ENCODE results near the gene RHBG. TPM values are rescaled to one million over a fixed set of nuclear protein-coding genes. Genes with fewer than 3 reads are reported as not detected.

Gene RHBG
- polyA plus RNA-seq, 1 experiment, result not detected

DNA sequence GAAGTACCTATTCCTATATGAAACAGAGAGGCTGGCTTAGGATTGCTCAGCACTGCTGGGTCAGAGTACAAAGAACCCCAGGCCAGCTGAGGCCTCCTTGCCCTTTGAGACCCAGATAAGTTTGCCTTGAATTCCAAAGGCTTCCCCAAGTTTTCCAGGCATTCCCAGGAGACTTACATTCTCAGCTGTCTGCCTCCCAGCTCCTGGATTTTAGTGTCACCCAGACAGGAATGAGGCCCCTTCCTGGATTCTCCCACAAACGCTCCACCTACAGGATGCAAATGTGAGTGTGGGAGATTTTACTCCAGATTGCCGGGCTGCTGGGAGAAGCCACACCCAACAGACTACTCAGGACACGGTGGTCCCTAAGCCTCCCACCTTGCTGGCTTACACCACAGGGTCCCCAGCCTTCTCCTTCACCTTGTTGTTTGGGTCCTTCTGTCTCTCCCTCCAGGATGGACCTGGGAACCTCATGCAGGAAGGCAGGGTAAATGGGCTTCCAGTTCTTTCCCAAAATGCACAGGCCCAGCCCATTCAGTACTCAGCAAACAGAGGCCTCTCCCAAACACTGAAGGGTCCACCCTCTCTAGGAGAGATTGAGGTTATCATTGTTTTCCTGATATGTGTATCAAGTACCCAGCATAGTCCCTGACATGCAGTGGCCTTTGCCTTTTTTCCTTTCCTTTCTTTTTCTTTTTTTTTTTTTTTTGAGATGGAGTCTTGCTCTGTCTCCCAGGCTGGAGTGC lies 10.6 kb downstream of the RHBG start:
- no peaks in the 10 kb centered on the region for H3K9me3 ChIP-seq (ENCODE audit: control insufficient read depth, insufficient read depth, low read length)
- TF ChIP-seq, protein P1, sequence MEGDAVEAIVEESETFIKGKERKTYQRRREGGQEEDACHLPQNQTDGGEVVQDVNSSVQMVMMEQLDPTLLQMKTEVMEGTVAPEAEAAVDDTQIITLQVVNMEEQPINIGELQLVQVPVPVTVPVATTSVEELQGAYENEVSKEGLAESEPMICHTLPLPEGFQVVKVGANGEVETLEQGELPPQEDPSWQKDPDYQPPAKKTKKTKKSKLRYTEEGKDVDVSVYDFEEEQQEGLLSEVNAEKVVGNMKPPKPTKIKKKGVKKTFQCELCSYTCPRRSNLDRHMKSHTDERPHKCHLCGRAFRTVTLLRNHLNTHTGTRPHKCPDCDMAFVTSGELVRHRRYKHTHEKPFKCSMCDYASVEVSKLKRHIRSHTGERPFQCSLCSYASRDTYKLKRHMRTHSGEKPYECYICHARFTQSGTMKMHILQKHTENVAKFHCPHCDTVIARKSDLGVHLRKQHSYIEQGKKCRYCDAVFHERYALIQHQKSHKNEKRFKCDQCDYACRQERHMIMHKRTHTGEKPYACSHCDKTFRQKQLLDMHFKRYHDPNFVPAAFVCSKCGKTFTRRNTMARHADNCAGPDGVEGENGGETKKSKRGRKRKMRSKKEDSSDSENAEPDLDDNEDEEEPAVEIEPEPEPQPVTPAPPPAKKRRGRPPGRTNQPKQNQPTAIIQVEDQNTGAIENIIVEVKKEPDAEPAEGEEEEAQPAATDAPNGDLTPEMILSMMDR (IDR thresholded peaks at IDR 0.05; ENCODE audit: low read depth, low read length), result no peak
- POLR2A ChIA-PET, result no interaction called here
- H3K4me3 ChIP-seq (ENCODE audit: low read depth, low read length), result no peak overlapping the region
- H3K27me3 ChIP-seq (ENCODE audit: control insufficient read depth, insufficient read depth, low read length), result peaks cover 13% of the 10 kb centered on the region
- H3K27ac ChIP-seq (ENCODE audit: low read depth, low read length), result no peak overlapping the region
- CTCF ChIA-PET, result interaction anchor here (4.5 kb wide), 1 partner anchor 66 kb away, joined by 41 read pairs; no protein-coding TSS in a partner anchor
- no peak for DNase-seq (ENCODE audit: low read depth, low spot score)

DNA sequence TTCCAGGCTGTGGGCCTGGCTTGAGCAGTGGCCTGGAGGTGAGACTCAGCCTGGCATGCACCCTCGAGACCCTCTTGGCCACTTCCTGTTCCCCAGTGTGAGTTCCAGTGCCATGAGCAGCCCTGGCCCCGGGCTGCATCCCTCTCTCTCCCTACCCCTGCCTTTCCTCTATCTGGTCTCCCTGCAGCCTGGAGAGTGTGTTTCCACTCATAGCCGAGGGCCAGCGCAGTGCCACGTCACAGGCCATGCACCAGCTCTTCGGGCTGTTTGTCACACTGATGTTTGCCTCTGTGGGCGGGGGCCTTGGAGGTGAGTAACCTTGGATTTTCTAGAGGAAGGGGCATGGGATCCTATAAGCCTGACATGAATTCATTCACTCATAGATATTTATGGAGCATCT lies 13.6 kb downstream of the RHBG start:
- Histone ChIP-seq H3K9me3 (ENCODE audit: control insufficient read depth, insufficient read depth, low read length) (no peaks in the 10 kb centered on the region), H3K4me3 (ENCODE audit: low read depth, low read length) (no peak overlapping the region), H3K27ac (ENCODE audit: low read depth, low read length) (no peak overlapping the region), H3K27me3 (ENCODE audit: control insufficient read depth, insufficient read depth, low read length) (peaks cover 25% of the 10 kb centered on the region)
- TF ChIP-seq, protein P1 (IDR thresholded peaks at IDR 0.05; ENCODE audit: low read depth, low read length), result no peak
- POLR2A ChIA-PET, result no interaction called here
- CTCF ChIA-PET, result interaction anchor here (0.6 to 11.0 kb wide), 4 partner anchors 9 to 65 kb away, joined by 3 to 445 read pairs (median 4); no protein-coding TSS in a partner anchor
- no peak for DNase-seq (ENCODE audit: low read depth, low spot score)

GRCh38 chr1:156383023-156383422 lies 14.0 kb downstream of the RHBG start:
- no peak overlapping the region for H3K4me3 ChIP-seq (ENCODE audit: low read depth, low read length)
- POLR2A ChIA-PET, result no interaction called here
- no peaks in the 10 kb centered on the region for H3K9me3 ChIP-seq (ENCODE audit: control insufficient read depth, insufficient read depth, low read length)
- CTCF ChIA-PET, result interaction anchor here (0.6 to 11.0 kb wide), 5 partner anchors 11 to 231 kb away, joined by 3 to 445 read pairs (median 4); partner anchors contain the start of gene GPATCH4
- TF ChIP-seq, protein P1 (IDR thresholded peaks at IDR 0.05; ENCODE audit: low read depth, low read length), result peak; percentile 91
- peaks cover 30% of the 10 kb centered on the region for H3K27me3 ChIP-seq (ENCODE audit: control insufficient read depth, insufficient read depth, low read length)
- H3K27ac ChIP-seq (ENCODE audit: low read depth, low read length), result no peak overlapping the region
- DNase-seq (ENCODE audit: low read depth, low spot score), result no peak

GRCh38 chr1:156384007-156384406 lies 15.0 kb downstream of the RHBG start:
- Histone ChIP-seq H3K4me3 (ENCODE audit: low read depth, low read length) (no peak overlapping the region), H3K27ac (ENCODE audit: low read depth, low read length) (no peak overlapping the region), H3K27me3 (ENCODE audit: control insufficient read depth, insufficient read depth, low read length) (peaks cover 38% of the 10 kb centered on the region), H3K9me3 (ENCODE audit: control insufficient read depth, insufficient read depth, low read length) (no peaks in the 10 kb centered on the region)
- DNase-seq (ENCODE audit: low read depth, low spot score), result no peak
- TF ChIP-seq, protein P1 (IDR thresholded peaks at IDR 0.05; ENCODE audit: low read depth, low read length), result no peak
- ChIA-PET CTCF (interaction anchor here (0.9 to 11.0 kb wide), 6 partner anchors 10 to 230 kb away, joined by 4 to 445 read pairs (median 55); no protein-coding TSS in a partner anchor), POLR2A (no interaction called here)

- TF ChIP-seq, protein P1 (IDR thresholded peaks at IDR 0.05; ENCODE audit: low read depth, low read length), result no peak
- ChIA-PET POLR2A (no interaction called here), CTCF (interaction anchor here (0.6 to 11.0 kb wide), 10 partner anchors 11 to 273 kb away, joined by 3 to 445 read pairs (median 14); no protein-coding TSS in a partner anchor)
- Histone ChIP-seq H3K27ac (ENCODE audit: low read depth, low read length) (no peak overlapping the region), H3K27me3 (ENCODE audit: control insufficient read depth, insufficient read depth, low read length) (peaks cover 45% of the 10 kb centered on the region), H3K9me3 (ENCODE audit: control insufficient read depth, insufficient read depth, low read length) (no peaks in the 10 kb centered on the region), H3K4me3 (ENCODE audit: low read depth, low read length) (no peak overlapping the region)
- DNase-seq (ENCODE audit: low read depth, low spot score), result no peak
Measured at GRCh38 chr1:156384658-156385057, 15.6 kb downstream of the RHBG start.

Measured in AG04450 (cell line).